CD4-positive, alpha-beta T cell treated with Interleukin-10 for 1 hour (primary cell): ENCODE data around the gene CELA3A.
"Not testable (repeated sequence)": the region's sequence is repeated elsewhere in the genome, so short reads cannot be mapped to it uniquely, and the experiment has no call there.

Experiments
- DNase-seq: peaks from one replicate; pipeline ENCODE4 v3.0.0-alpha.2; 2020

Gene CELA3A

GRCh38 chr1:22021061-22021460 is 19.6 kb downstream of the CELA3A start:
- no peak for DNase-seq

- DNase-seq, result peak; percentile 86
These were observed 23.3 kb downstream of the CELA3A start for GRCh38 chr1:22024485-22025367.

- DNase-seq, result peak; percentile 91
These were observed 24.1 kb downstream of the CELA3A start for GRCh38 chr1:22025368-22026155.

GRCh38 chr1:22026924-22027289 is 25.4 kb downstream of the CELA3A start:
- peak; percentile 37 for DNase-seq

GRCh38 chr1:22030057-22030456 is 28.6 kb downstream of the CELA3A start:
- no peak for DNase-seq

GRCh38 chr1:22030473-22030872 is 29.0 kb downstream of the CELA3A start:
- no peak for DNase-seq

- peak; percentile 60 for DNase-seq
These were observed 29.9 kb downstream of the CELA3A start for GRCh38 chr1:22031214-22031962.

- DNase-seq, result not testable (repeated sequence)
These were observed 33.4 kb downstream of the CELA3A start for GRCh38 chr1:22034834-22035233.

- no peak for DNase-seq
These were observed 36.1 kb downstream of the CELA3A start for GRCh38 chr1:22037520-22037919.

- no peak for DNase-seq
These were observed 36.6 kb downstream of the CELA3A start for GRCh38 chr1:22038036-22038435.

GRCh38 chr1:22039594-22040285 is 38.3 kb downstream of the CELA3A start:
- peak; percentile 97 for DNase-seq

- no peak for DNase-seq
These were observed 38.8 kb downstream of the CELA3A start for GRCh38 chr1:22040286-22040623.

GRCh38 chr1:22041505-22041904 is 40.0 kb downstream of the CELA3A start:
- no peak for DNase-seq

- no peak for DNase-seq
These were observed 41.8 kb downstream of the CELA3A start for GRCh38 chr1:22043198-22043769.

- no peak for DNase-seq
These were observed 43.4 kb downstream of the CELA3A start for GRCh38 chr1:22044690-22045420.

GRCh38 chr1:22045604-22046228 is 44.3 kb downstream of the CELA3A start:
- no peak for DNase-seq

- DNase-seq, result no peak
These were observed 47.1 kb downstream of the CELA3A start for GRCh38 chr1:22048351-22049192.

- no peak for DNase-seq
These were observed 48.9 kb downstream of the CELA3A start for GRCh38 chr1:22050330-22050729.

GRCh38 chr1:22051607-22052114 is 50.2 kb downstream of the CELA3A start:
- no peak for DNase-seq
